Neural cell (in vitro differentiated cells): Measurements from ENCODE around the gene MN1. TPM values are rescaled to one million over a fixed set of nuclear protein-coding genes. Genes with fewer than 3 reads are reported as not detected.

ENCODE experiments used
- H2AFZ ChIP-seq: fragments of 200-600, 300-800 bp; sonication (generic), shearing (Covaris generic); 2 replicates; pipeline ENCODE4 v1.6.0; 2014; ENCODE audit warnings: low read depth, mild to moderate bottlenecking, antibody characterized with exemption, low read length, moderate library complexity
- H3F3A ChIP-seq: fragments of 200-600 bp; shearing (Covaris generic); 2 replicates; pipeline ENCODE4 v1.6.1; 2016; ENCODE audit warnings: mild to moderate bottlenecking, moderate library complexity, mixed read lengths, antibody characterized with exemption, low read length; ENCODE audit not compliant: insufficient read depth, poor library complexity, severe bottlenecking
- H3K27ac ChIP-seq: fragments of 200-600, 300-800 bp; sonication (generic), shearing (Covaris generic); 2 replicates; pipeline ENCODE4 v1.5.1; 2014; ENCODE audit warnings: mild to moderate bottlenecking, low read length, moderate library complexity
- H3K27me3 ChIP-seq: fragments of 300-800, 200-600 bp; sonication (generic), shearing (Covaris generic); 2 replicates; pipeline ENCODE4 v1.6.0; 2014; ENCODE audit warnings: mild to moderate bottlenecking, low read depth, low read length, moderate library complexity; ENCODE audit not compliant: insufficient read depth
- H3K36me3 ChIP-seq: fragments of 300-800, 200-600 bp; sonication (generic), shearing (Covaris generic); 2 replicates; pipeline ENCODE4 v1.5.1; 2014; ENCODE audit warnings: mild to moderate bottlenecking, antibody characterized with exemption, low read length, moderate library complexity; ENCODE audit not compliant: insufficient read depth
- H3K4me2 ChIP-seq: fragments of 300-800, 200-600 bp; sonication (generic), shearing (Covaris generic); 2 replicates; pipeline ENCODE4 v1.6.0; 2014; ENCODE audit warnings: mild to moderate bottlenecking, low read length
- H3K4me3 ChIP-seq: fragments of 300-800, 200-600 bp; sonication (generic), shearing (Covaris generic); 2 replicates; pipeline ENCODE4 v1.5.1; 2014; ENCODE audit warnings: mild to moderate bottlenecking, low read length, moderate library complexity
- H3K79me2 ChIP-seq: fragments of 200-600 bp; shearing (Covaris generic); replicated peaks from 2 replicates; pipeline ENCODE4 v1.6.0; 2014; ENCODE audit warnings: mild to moderate bottlenecking, low read length, moderate library complexity; ENCODE audit not compliant: insufficient read depth
- H3K9ac ChIP-seq: fragments of 300-800, 200-600 bp; sonication (generic), shearing (Covaris generic); 2 replicates; pipeline ENCODE4 v1.6.1; 2016; ENCODE audit warnings: mild to moderate bottlenecking, low read length, mixed read lengths
- H3K9me2 ChIP-seq: fragments of 200-600 bp; shearing (Covaris generic); 2 replicates; pipeline ENCODE4 v1.6.1; 2016; ENCODE audit warnings: mild to moderate bottlenecking, low read length, mixed read lengths; ENCODE audit not compliant: insufficient read depth
- H3K9me3 ChIP-seq: fragments of 200-600, 300-800 bp; sonication (generic), shearing (Covaris generic); 2 replicates; pipeline ENCODE4 v1.6.1; 2016; ENCODE audit warnings: mild to moderate bottlenecking, mixed run types, low read length, moderate library complexity, mixed read lengths
- H4K20me1 ChIP-seq: fragments of 200-600 bp; shearing (Covaris generic); 2 replicates; pipeline ENCODE4 v1.6.1; 2016; ENCODE audit warnings: mild to moderate bottlenecking, mixed run types; ENCODE audit not compliant: insufficient read depth
- CTCF ChIP-seq: fragments of 450-650 bp; IDR thresholded peaks from 2 replicates; pipeline ENCODE4 v1.5.1; 2014; ENCODE audit warnings: antibody characterized with exemption, mild to moderate bottlenecking, moderate library complexity; ENCODE audit not compliant: poor library complexity, severe bottlenecking
- EP300 ChIP-seq: fragments of 450-650 bp; conservative IDR thresholded peaks from 2 replicates; pipeline ENCODE4 v1.6.1; 2014; ENCODE audit warnings: antibody characterized with exemption, mild to moderate bottlenecking, moderate library complexity; ENCODE audit not compliant: poor library complexity, severe bottlenecking
- EZH2 ChIP-seq: fragments of 200-600, 300-800 bp; shearing (Covaris generic), sonication (generic); IDR thresholded peaks from 2 replicates; pipeline ENCODE4 v1.6.1; 2014; ENCODE audit warnings: antibody characterized with exemption, low read length, borderline replicate concordance, mild to moderate bottlenecking; ENCODE audit not compliant: insufficient read depth, poor library complexity, severe bottlenecking
- MXI1 ChIP-seq: fragments of 450-650 bp; conservative IDR thresholded peaks from 2 replicates; pipeline ENCODE4 v1.6.1; 2014; ENCODE audit warnings: antibody characterized with exemption, mild to moderate bottlenecking; ENCODE audit not compliant: poor library complexity, severe bottlenecking
- POLR2AphosphoS5 ChIP-seq: IDR thresholded peaks from 2 replicates; pipeline ENCODE4 v1.6.1; 2012
- RAD21 ChIP-seq: fragments of 450-650 bp; conservative IDR thresholded peaks from 2 replicates; pipeline ENCODE4 v1.6.1; 2014; ENCODE audit warnings: antibody characterized with exemption, mild to moderate bottlenecking, moderate library complexity
- REST ChIP-seq: IDR thresholded peaks from 2 replicates; pipeline ENCODE4 v1.6.1; 2012; ENCODE audit warnings: borderline replicate concordance
- SMC3 ChIP-seq: fragments of 450-650 bp; conservative IDR thresholded peaks from 2 replicates; pipeline ENCODE4 v1.6.1; 2014; ENCODE audit warnings: antibody characterized with exemption, mild to moderate bottlenecking, moderate library complexity; ENCODE audit not compliant: poor library complexity
- TAF1 ChIP-seq: IDR thresholded peaks from 2 replicates; pipeline ENCODE4 v1.6.1; 2012; ENCODE audit warnings: low read depth
- polyA plus RNA-seq: library from polyadenylated mRNA; depleted of rRNA; stranded (reverse); fragments of >200 nt; gene quantifications from 2 replicates; pipeline ENCODE4 v1.2.3, GENCODE V29; 2014

MN1 gene
- polyA plus RNA-seq, 1 donor from 2014 or later: 7.3 TPM

GRCh38 chr22:27761665-27762064, 39.9 kb downstream of the MN1 start:
- Histone ChIP-seq H3K4me2 (no peak overlapping the region), H3K36me3 (no peaks in the 10 kb centered on the region), H4K20me1 (no peaks in the 10 kb centered on the region), H3K79me2 (peaks cover 19% of the 10 kb centered on the region), H2AFZ (no peak overlapping the region), H3K27me3 (no peaks in the 10 kb centered on the region), H3F3A (no peaks in the 10 kb centered on the region), H3K27ac (no peak overlapping the region), H3K9me2 (no peaks in the 10 kb centered on the region), H3K4me3 (no peak overlapping the region), H3K9ac (no peak overlapping the region), H3K9me3 (no peaks in the 10 kb centered on the region)
- TF ChIP-seq REST: no peak
- no peak for TF ChIP-seq POLR2AphosphoS5
- no peak for TF ChIP-seq EP300
- no peak for TF ChIP-seq TAF1
- TF ChIP-seq RAD21: no peak
- TF ChIP-seq SMC3: no peak
- no peak for TF ChIP-seq EZH2
- no peak for TF ChIP-seq MXI1
- no peak for TF ChIP-seq CTCF

DNA sequence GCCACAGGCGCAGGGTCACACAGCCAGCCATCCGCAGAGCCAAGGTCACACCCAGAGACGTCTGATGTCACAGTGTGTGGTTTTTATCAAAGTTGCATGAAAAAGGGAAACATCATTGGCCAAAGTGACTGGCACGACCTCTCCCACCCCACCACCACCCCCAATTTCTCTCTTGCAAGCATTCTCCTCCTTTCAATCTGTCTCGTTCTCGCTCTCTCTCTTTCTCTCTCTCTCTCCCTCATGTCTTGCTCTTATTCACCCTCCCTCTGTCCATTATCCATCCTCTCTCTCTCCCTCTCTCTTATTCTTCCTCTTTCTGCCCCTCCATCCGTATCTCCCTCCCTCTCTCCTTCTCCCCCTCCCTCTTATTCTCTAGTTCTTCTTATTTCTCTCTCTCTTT, 40.6 kb downstream of the MN1 start:
- H3K79me2 ChIP-seq: peaks cover 19% of the 10 kb centered on the region
- H3K27me3 ChIP-seq: no peaks in the 10 kb centered on the region
- TF ChIP-seq TAF1 (no peak), RAD21 (no peak), POLR2AphosphoS5 (no peak), MXI1 (no peak), CTCF (no peak), EZH2 (no peak), SMC3 (no peak), EP300 (no peak), REST (no peak)
- no peak overlapping the region for H3K4me3 ChIP-seq
- no peaks in the 10 kb centered on the region for H3K36me3 ChIP-seq
- no peaks in the 10 kb centered on the region for H3F3A ChIP-seq
- no peak overlapping the region for H3K9ac ChIP-seq
- H3K9me3 ChIP-seq: no peaks in the 10 kb centered on the region
- H2AFZ ChIP-seq: no peak overlapping the region
- no peaks in the 10 kb centered on the region for H3K9me2 ChIP-seq
- H4K20me1 ChIP-seq: no peaks in the 10 kb centered on the region
- no peak overlapping the region for H3K4me2 ChIP-seq
- no peak overlapping the region for H3K27ac ChIP-seq
